ENCODE measurements around the gene TIMM9.

DNA sequence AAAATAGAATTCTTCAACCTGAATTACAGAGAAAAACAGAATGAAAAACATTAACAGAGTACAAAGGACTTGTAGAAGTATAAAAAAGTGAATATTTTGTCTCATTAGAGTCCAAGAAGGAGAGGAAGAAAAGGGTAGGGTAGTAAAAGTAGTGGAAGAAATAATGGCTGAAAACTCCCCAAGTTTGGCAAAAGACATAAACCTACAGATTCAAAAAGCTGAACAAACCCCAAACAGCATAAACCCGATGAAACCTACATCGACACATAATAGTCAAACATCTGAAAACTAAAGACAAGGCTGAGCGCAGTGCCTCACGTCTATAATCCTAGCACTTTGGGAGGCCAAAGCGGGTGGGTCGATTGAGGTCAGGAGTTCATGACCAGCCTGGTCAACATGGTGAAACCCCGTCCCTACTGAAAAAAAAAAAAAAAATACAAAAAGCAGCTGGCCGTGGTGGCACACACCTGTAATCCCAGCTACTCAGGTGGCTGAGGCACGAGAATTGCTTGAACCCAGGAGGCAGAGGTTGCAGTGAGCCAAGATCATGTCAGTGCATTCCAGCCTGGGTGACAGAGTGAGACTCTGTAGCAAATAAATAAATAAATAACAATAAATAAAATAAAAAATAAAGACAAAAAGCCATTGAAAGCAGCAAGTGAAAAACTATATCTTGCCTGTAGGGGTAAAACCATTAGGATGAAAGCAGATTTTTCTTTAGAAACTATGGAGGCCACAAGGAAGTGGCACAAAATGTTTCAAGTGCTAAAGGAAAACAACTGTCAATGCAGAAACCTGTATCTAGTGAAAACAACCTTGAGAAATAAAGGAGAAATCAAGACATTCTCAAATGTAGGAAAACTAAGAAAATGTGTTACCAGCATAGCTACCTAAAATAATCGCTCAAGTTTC lies 11.4 kb downstream of the TIMM9 start:
- no peak for TF ChIP-seq POLR2A (IDR thresholded peaks at IDR 0.05)
- TF ChIP-seq, protein P1, sequence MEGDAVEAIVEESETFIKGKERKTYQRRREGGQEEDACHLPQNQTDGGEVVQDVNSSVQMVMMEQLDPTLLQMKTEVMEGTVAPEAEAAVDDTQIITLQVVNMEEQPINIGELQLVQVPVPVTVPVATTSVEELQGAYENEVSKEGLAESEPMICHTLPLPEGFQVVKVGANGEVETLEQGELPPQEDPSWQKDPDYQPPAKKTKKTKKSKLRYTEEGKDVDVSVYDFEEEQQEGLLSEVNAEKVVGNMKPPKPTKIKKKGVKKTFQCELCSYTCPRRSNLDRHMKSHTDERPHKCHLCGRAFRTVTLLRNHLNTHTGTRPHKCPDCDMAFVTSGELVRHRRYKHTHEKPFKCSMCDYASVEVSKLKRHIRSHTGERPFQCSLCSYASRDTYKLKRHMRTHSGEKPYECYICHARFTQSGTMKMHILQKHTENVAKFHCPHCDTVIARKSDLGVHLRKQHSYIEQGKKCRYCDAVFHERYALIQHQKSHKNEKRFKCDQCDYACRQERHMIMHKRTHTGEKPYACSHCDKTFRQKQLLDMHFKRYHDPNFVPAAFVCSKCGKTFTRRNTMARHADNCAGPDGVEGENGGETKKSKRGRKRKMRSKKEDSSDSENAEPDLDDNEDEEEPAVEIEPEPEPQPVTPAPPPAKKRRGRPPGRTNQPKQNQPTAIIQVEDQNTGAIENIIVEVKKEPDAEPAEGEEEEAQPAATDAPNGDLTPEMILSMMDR (IDR thresholded peaks at IDR 0.05): no peak
